Measurements from ENCODE around the gene SLC6A9.

Gene SLC6A9

DNA sequence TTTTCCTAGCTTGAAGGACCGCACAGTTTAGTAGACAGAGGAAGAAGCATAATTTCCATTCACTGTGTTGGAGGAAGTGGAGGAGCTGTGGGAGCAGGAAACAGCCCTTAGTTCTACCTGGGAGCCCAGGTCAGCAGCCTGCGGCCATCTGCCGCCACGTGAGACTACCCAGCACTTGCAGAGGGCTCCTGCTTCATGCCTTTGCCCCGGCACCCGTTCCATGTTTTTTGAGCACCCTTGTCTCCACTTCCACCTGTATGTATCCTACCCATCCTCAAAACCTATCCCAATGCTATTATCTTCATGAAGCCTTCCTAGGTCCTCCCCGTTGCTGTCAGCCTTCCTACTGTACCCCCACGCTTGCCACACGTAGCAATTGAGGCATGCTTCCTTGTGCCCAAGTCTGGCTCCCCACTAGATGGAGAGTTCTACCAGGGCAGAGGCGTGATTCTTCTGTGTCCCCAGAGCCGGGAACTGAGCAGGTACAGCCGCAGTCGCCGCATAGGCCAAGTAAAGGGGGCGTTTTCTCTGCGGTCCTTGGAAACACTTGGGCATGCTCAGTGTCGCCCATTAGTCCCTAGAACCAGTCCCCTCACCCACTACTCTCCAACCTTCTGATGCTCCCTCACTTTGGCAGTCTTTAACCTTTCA, 1.9 kb downstream of the SLC6A9 start:
- H3K4me3 ChIP-seq (ENCODE audit: low read length): peak overlapping the region; percentile 81
- no peak for DNase-seq (ENCODE audit: low read depth)
- TF ChIP-seq CTCF (conservative IDR thresholded peaks at IDR 0.05; ENCODE audit: low read length): 0 out of 2 replicates have a peak, but pooled peaks have one; percentile 0

- no peak for TF ChIP-seq CTCF (conservative IDR thresholded peaks at IDR 0.05; ENCODE audit: low read length)
- no peak for DNase-seq (ENCODE audit: low read depth)
- no peak overlapping the region for H3K4me3 ChIP-seq (ENCODE audit: low read length)
Observed at GRCh38 chr1:44027320-44027719, 3.9 kb downstream of the SLC6A9 start.

DNA sequence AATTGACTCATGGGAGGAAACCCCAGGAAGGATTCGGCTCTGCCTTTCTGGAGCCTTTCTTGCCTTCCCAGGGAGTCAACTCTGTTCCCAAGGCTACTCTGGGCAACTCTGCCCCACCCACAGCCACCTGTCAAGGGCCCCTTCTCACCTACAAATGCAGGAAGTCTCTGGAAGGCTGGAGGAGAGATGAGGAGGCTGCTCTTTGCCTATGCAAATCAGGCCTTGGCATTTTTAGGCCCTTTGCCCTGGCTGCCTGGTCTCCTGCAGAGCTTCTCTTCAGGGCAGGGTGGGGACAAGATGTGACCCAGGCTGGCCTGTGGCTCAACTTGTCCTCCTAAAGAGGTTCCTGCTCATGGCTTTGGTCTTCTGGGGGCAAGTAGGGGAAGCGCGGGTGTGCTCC, 5.4 kb downstream of the SLC6A9 start:
- TF ChIP-seq CTCF (conservative IDR thresholded peaks at IDR 0.05; ENCODE audit: low read length): no peak
- DNase-seq (ENCODE audit: low read depth): no peak
- H3K4me3 ChIP-seq (ENCODE audit: low read length): no peak overlapping the region

- no peak overlapping the region for H3K4me3 ChIP-seq (ENCODE audit: low read length)
- DNase-seq (ENCODE audit: low read depth): no peak
- TF ChIP-seq CTCF (conservative IDR thresholded peaks at IDR 0.05; ENCODE audit: low read length): no peak
Observed at GRCh38 chr1:44024903-44025525, 6.2 kb downstream of the SLC6A9 start.

GRCh38 chr1:44024031-44024902, 7.0 kb downstream of the SLC6A9 start:
- H3K4me3 ChIP-seq (ENCODE audit: low read length): no peak overlapping the region
- DNase-seq (ENCODE audit: low read depth): no peak
- TF ChIP-seq CTCF (conservative IDR thresholded peaks at IDR 0.05; ENCODE audit: low read length): no peak

DNA sequence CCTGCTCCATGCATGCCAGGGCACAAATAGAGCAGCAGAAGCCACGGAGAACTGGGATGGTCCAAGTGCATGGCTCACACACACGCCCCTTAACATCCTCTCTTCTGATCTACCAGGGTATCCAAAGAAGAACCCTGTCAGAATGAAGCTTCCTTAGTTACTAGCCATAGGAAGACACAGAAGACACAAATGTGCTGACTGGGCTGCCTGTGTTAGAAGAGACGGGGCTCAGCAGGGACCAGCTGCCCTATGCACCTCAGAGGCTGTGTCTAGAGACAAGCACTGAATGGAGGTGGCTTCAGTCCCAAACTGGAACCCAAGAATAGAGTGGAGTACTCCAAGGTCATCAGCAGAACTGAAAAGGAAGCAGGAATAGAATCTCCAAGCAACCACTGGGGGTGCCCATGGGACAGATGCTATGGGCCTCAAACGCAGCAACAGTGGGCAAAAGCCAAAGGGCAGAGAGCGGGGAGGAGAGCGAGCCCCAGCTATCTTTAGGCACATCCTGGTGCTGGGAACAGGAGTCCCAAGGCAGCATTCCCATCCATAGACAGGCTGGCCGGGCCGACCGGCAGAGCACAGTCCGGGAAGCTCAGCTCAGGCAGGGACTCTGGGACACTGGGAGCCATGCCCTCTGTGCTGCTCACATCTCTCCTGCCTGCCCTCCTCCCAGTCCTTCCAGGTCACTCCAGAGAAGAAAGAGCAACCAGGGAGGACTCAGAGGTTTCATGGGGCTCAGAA, 9.5 kb downstream of the SLC6A9 start:
- no peak for TF ChIP-seq CTCF (conservative IDR thresholded peaks at IDR 0.05; ENCODE audit: low read length)
- DNase-seq (ENCODE audit: low read depth): no peak
- H3K4me3 ChIP-seq (ENCODE audit: low read length): no peak overlapping the region
